MCF 10A (cell line): ENCODE measurements around the gene RND3. TPM values are rescaled to one million over a fixed set of nuclear protein-coding genes. Genes with fewer than 3 reads are reported as not detected.

Experiments used
- BruUV-seq: library from RNA; stranded (reverse); fragments of 400-500 nt; replicated peaks from 2 replicates; lab custom pipeline; 2021; lab: Mats Ljungman, UMichigan
- CTCF ChIA-PET: fragments of 300-600 bp; sonication (Branson Sonifier 250); formaldehyde crosslinking; extraction: SDS; loops from one replicate; lab custom pipeline; 2021; ENCODE audit warnings: antibody characterized with exemption, inconsistent platforms; lab: Yijun Ruan, JAX
- POLR2A ChIA-PET: fragments of 300-600, 350-650 bp; sonication (Branson Sonifier 250); formaldehyde crosslinking; extraction: SDS; loops from one replicate; lab custom pipeline; 2020; ENCODE audit warnings: antibody characterized with exemption, inconsistent platforms; lab: Yijun Ruan, JAX
- DNase-seq: peaks from one replicate; pipeline ENCODE4 v3.0.0-alpha.2; 2018; ENCODE audit not compliant: unreplicated experiment
- H3K27ac Mint-ChIP-seq: one replicate; pipeline ENCODE4 v1.8.0; 2022; ENCODE audit warnings: mild to moderate bottlenecking, low read depth, mixed read lengths; ENCODE audit not compliant: unreplicated experiment
- H3K27me3 Mint-ChIP-seq: one replicate; pipeline ENCODE4 v1.8.0; 2022; ENCODE audit warnings: mixed read lengths; ENCODE audit not compliant: insufficient read depth, unreplicated experiment
- H3K36me3 Mint-ChIP-seq: one replicate; pipeline ENCODE4 v1.8.0; 2022; ENCODE audit warnings: mild to moderate bottlenecking, moderate library complexity, mixed read lengths; ENCODE audit not compliant: insufficient read depth, unreplicated experiment
- H3K4me1 Mint-ChIP-seq: one replicate; pipeline ENCODE4 v1.8.0; 2022; ENCODE audit warnings: mixed read lengths; ENCODE audit not compliant: insufficient read depth, unreplicated experiment
- H3K4me3 Mint-ChIP-seq: one replicate; pipeline ENCODE4 v1.8.0; 2022; ENCODE audit warnings: mild to moderate bottlenecking, moderate library complexity, mixed read lengths; ENCODE audit not compliant: unreplicated experiment
- H3K9me3 Mint-ChIP-seq: one replicate; pipeline ENCODE4 v1.8.0; 2022; ENCODE audit warnings: mixed read lengths; ENCODE audit not compliant: unreplicated experiment
- intact Hi-C: fragments of 100-400 bp; cut with micrococcal nuclease; formaldehyde crosslinking; loops from 2 replicates; pipeline ENCODE4 v1.14.1; 2022
- total RNA-seq: library from RNA; stranded (reverse); gene quantifications from 2 replicates; pipeline ENCODE4 v1.2.3, GENCODE V29; 2022
- TF ChIP-seq, protein P1 (sequence below): fragments of 200-600 bp; IDR thresholded peaks from one replicate; pipeline ENCODE4 v1.8.0; 2022; ENCODE audit warnings: antibody characterized with exemption, mild to moderate bottlenecking; ENCODE audit not compliant: unreplicated experiment

Gene RND3
- total RNA-seq, 1 experiment from 2014 or later, result 158 TPM

GRCh38 chr2:150449856-150450255 lies 37.6 kb downstream of the RND3 start:
- no peaks in the 10 kb centered on the region for H3K36me3 Mint-ChIP-seq
- DNase-seq, result no peak
- no peaks in the 10 kb centered on the region for H3K9me3 Mint-ChIP-seq
- intact Hi-C loops, result no loop called here
- no TSS peak for BruUV-seq
- no peaks in the 10 kb centered on the region for H3K27me3 Mint-ChIP-seq
- ChIA-PET POLR2A (interaction anchor here (0.9 kb wide), 1 partner anchor 22 kb away, joined by 3 read pairs; no protein-coding TSS in a partner anchor), CTCF (no interaction called here)
- H3K27ac Mint-ChIP-seq, result no peak overlapping the region
- no peak overlapping the region for H3K4me3 Mint-ChIP-seq
- H3K4me1 Mint-ChIP-seq, result peaks cover 18% of the 10 kb centered on the region
- TF ChIP-seq, protein P1, sequence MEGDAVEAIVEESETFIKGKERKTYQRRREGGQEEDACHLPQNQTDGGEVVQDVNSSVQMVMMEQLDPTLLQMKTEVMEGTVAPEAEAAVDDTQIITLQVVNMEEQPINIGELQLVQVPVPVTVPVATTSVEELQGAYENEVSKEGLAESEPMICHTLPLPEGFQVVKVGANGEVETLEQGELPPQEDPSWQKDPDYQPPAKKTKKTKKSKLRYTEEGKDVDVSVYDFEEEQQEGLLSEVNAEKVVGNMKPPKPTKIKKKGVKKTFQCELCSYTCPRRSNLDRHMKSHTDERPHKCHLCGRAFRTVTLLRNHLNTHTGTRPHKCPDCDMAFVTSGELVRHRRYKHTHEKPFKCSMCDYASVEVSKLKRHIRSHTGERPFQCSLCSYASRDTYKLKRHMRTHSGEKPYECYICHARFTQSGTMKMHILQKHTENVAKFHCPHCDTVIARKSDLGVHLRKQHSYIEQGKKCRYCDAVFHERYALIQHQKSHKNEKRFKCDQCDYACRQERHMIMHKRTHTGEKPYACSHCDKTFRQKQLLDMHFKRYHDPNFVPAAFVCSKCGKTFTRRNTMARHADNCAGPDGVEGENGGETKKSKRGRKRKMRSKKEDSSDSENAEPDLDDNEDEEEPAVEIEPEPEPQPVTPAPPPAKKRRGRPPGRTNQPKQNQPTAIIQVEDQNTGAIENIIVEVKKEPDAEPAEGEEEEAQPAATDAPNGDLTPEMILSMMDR, result no peak

- no peak for DNase-seq
- no peaks in the 10 kb centered on the region for H3K36me3 Mint-ChIP-seq
- H3K4me1 Mint-ChIP-seq, result peaks cover 10% of the 10 kb centered on the region
- H3K27me3 Mint-ChIP-seq, result no peaks in the 10 kb centered on the region
- CTCF ChIA-PET, result no interaction called here
- no peak overlapping the region for H3K4me3 Mint-ChIP-seq
- no peaks in the 10 kb centered on the region for H3K9me3 Mint-ChIP-seq
- BruUV-seq, result no TSS peak
- intact Hi-C loops, result no loop called here
- H3K27ac Mint-ChIP-seq, result no peak overlapping the region
- TF ChIP-seq, protein P1, result no peak
- POLR2A ChIA-PET, result no interaction called here
Observed at GRCh38 chr2:150445398-150445797, 42.1 kb downstream of the RND3 start.

- BruUV-seq, result no TSS peak
- ChIA-PET POLR2A (no interaction called here), CTCF (interaction anchor here (1.4 kb wide), 1 partner anchor 13 kb away, joined by 4 read pairs; no protein-coding TSS in a partner anchor)
- no peaks in the 10 kb centered on the region for H3K4me1 Mint-ChIP-seq
- TF ChIP-seq, protein P1, result no peak
- H3K9me3 Mint-ChIP-seq, result no peaks in the 10 kb centered on the region
- intact Hi-C loops, result no loop called here
- no peak overlapping the region for H3K27ac Mint-ChIP-seq
- no peaks in the 10 kb centered on the region for H3K27me3 Mint-ChIP-seq
- no peak for DNase-seq
- no peaks in the 10 kb centered on the region for H3K36me3 Mint-ChIP-seq
- no peak overlapping the region for H3K4me3 Mint-ChIP-seq
Observed at GRCh38 chr2:150442484-150442883, 45.0 kb downstream of the RND3 start.

DNA sequence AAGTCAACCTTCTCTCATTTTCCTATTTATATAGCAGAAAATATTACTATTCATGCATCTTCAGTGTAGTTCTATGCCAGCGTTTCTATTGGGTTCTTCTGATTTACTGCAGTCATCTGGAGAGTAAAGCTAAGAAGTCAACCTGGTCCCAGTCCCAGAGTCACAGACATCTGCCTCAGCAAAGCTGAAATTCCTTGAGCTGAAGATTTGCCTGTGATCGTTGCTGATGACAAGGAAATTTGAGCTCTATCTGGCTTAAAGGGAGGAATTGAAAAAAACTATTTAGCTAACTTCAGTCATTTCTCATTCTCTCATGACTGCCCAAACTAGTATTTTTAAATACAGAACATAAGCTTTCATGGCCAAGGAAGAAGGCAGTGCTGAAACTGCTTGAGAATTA lies 45.7 kb downstream of the RND3 start:
- H3K27ac Mint-ChIP-seq, result no peak overlapping the region
- POLR2A ChIA-PET, result no interaction called here

More for the DNA sequence above, 45.7 kb downstream of the RND3 start:
- no peaks in the 10 kb centered on the region for H3K4me1 Mint-ChIP-seq
- BruUV-seq, result no TSS peak
- H3K36me3 Mint-ChIP-seq, result no peaks in the 10 kb centered on the region
- TF ChIP-seq, protein P1, result no peak
- H3K27me3 Mint-ChIP-seq, result no peaks in the 10 kb centered on the region
- no peak overlapping the region for H3K4me3 Mint-ChIP-seq
- H3K9me3 Mint-ChIP-seq, result no peaks in the 10 kb centered on the region
- CTCF ChIA-PET, result interaction anchor here (1.4 kb wide), 1 partner anchor 13 kb away, joined by 4 read pairs; no protein-coding TSS in a partner anchor
- intact Hi-C loops, result no loop called here
- DNase-seq, result no peak
